ENCODE data around the gene MAN2B1. TPM values are rescaled to one million over a fixed set of nuclear protein-coding genes. Genes with fewer than 3 reads are reported as not detected.
A peak's percentile ranks its signal among the peaks of the same experiment; 100 is the strongest.

Gene MAN2B1
- total RNA-seq, 1 experiment from 2014 or later: 93.5 TPM

DNA sequence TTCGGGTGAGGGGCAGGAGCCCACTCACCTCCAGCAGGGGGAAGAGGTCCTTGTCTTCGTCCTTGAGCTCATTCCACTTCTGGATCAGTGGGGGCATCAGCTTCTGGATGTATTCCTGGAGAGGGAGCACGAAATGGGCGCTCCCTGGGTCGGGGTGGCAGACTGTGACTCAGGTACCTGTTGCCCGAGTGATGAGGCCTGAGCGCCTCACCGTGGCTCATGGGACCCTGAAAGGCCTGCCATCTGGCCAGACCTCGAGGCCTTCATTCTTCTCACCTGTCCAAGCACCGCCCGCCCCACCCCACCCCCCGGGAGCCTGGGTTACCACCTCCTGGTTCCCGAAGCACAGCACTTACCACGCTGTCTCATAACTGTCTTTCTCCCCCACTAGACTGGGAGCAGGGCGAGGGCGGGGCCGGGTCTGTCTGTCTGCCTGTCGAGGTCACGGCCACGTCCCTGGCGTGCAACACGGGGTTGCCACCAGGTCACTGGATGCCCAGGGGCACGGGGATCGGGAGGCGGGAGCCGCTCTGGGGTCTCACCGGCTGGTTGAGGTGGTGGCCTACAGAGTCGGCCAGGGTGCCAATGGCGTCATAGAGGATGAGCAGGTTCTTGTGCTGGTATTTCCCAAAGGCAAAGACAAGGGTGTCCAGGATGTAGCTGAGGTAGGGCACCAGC, 39.3 kb upstream of the MAN2B1 start:
- no peak overlapping the region for H2AK5ac ChIP-seq (ENCODE audit: insufficient read length, low read length)
- H3K27ac ChIP-seq (ENCODE audit: insufficient read length, low read depth, low read length): no peak overlapping the region
- Mint-ChIP-seq H3K27me3 (ENCODE audit: low read depth) (no peaks in the 10 kb centered on the region; the same call in 1 of the 2 replicates), H3K9me3 (no peaks in the 10 kb centered on the region; a peak in 1 of 5 replicates), H3K36me3 (ENCODE audit: insufficient read depth in 1 of 3, low read depth in 3 of 3) (peaks cover 59 to 90% (median 83%) of the 10 kb centered on the region in 3 experiments), H3K27ac (0 out of 7 replicates have a peak overlapping the region, but pooled peaks of 1 of the 3 experiments have one; percentile 35), H3K4me1 (peaks cover 7 to 14% of the 10 kb centered on the region in 2 experiments), H3K4me3 (no peak overlapping the region)
- H3K79me1 ChIP-seq (ENCODE audit: insufficient read depth, low read depth, low read length, poor library complexity, severe bottlenecking): no peaks in the 10 kb centered on the region
- no peak overlapping the region for H4K91ac ChIP-seq (ENCODE audit: insufficient read length, low read depth, low read length)
- H3K18ac ChIP-seq (ENCODE audit: insufficient read length, low read depth, low read length): no peak overlapping the region
- no peak overlapping the region for H3K9ac ChIP-seq (ENCODE audit: extremely low read depth, insufficient read length, low read length)
- no peak overlapping the region for H2BK15ac ChIP-seq (ENCODE audit: low read depth, low read length)
- H3K4ac ChIP-seq (ENCODE audit: low read depth, low read length): no peak overlapping the region
- H4K5ac ChIP-seq (ENCODE audit: insufficient read length, low read depth, low read length): no peak overlapping the region
- no peak overlapping the region for H4K8ac ChIP-seq (replicated peaks; ENCODE audit: insufficient read length, low read depth, low read length)
- H3K79me2 ChIP-seq (ENCODE audit: insufficient read depth, low read length): no peaks in the 10 kb centered on the region
- no peak overlapping the region for H3K23ac ChIP-seq (ENCODE audit: insufficient read length, low read depth, low read length)
- no peaks in the 10 kb centered on the region for H3K23me2 ChIP-seq (ENCODE audit: insufficient read length, low read depth, low read length, poor library complexity, severe bottlenecking)
- no peaks in the 10 kb centered on the region for H3K27me3 ChIP-seq (ENCODE audit: insufficient read depth, low read length)
- H2BK20ac ChIP-seq (ENCODE audit: low read depth, low read length, poor library complexity, severe bottlenecking): no peak overlapping the region
- no peak overlapping the region for H3K14ac ChIP-seq (ENCODE audit: insufficient read depth, low read length)
- H2BK12ac ChIP-seq (ENCODE audit: insufficient read length, low read depth, low read length): no peak overlapping the region
- no CpG with 5 or more reads among the region's 29 CpGs for WGBS (ENCODE audit: extremely low coverage, insufficient read length, low lambda C conversion rate)
- no peak overlapping the region for H3K56ac ChIP-seq (ENCODE audit: insufficient read length, low read depth, low read length)
- no peak overlapping the region for H3K4me2 ChIP-seq (ENCODE audit: insufficient read depth, insufficient read length, low read length)
- H3K4me1 ChIP-seq (ENCODE audit: insufficient read depth, low read length): no peaks in the 10 kb centered on the region
- H2AFZ ChIP-seq (ENCODE audit: low read length): no peak overlapping the region
- TF ChIP-seq, protein P1, sequence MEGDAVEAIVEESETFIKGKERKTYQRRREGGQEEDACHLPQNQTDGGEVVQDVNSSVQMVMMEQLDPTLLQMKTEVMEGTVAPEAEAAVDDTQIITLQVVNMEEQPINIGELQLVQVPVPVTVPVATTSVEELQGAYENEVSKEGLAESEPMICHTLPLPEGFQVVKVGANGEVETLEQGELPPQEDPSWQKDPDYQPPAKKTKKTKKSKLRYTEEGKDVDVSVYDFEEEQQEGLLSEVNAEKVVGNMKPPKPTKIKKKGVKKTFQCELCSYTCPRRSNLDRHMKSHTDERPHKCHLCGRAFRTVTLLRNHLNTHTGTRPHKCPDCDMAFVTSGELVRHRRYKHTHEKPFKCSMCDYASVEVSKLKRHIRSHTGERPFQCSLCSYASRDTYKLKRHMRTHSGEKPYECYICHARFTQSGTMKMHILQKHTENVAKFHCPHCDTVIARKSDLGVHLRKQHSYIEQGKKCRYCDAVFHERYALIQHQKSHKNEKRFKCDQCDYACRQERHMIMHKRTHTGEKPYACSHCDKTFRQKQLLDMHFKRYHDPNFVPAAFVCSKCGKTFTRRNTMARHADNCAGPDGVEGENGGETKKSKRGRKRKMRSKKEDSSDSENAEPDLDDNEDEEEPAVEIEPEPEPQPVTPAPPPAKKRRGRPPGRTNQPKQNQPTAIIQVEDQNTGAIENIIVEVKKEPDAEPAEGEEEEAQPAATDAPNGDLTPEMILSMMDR (conservative IDR thresholded peaks at IDR 0.05): no peak
- no peak overlapping the region for H2BK120ac ChIP-seq (ENCODE audit: low read depth, low read length, poor library complexity, severe bottlenecking)
- H4K20me1 ChIP-seq (ENCODE audit: control insufficient read depth, insufficient read depth, insufficient read length): no peaks in the 10 kb centered on the region
- H2BK5ac ChIP-seq (ENCODE audit: insufficient read length, low read length): no peak overlapping the region
- H3T11ph ChIP-seq (ENCODE audit: low read length): no peak overlapping the region
- no peaks in the 10 kb centered on the region for H3K9me3 ChIP-seq (ENCODE audit: control insufficient read depth, low read depth, low read length)
- no peak for DNase-seq

Data from H9 (cell line).